ENCODE data around the gene SDK2. TPM values are rescaled to one million over a fixed set of nuclear protein-coding genes. Genes with fewer than 3 reads are reported as not detected.

Gene SDK2
- total and polyA plus RNA-seq, 9 of the 15 experiments (the other 6 are each of a cell fraction or from before 2014, with no cell fraction given) = 0.04 TPM; not detected in 8

DNA sequence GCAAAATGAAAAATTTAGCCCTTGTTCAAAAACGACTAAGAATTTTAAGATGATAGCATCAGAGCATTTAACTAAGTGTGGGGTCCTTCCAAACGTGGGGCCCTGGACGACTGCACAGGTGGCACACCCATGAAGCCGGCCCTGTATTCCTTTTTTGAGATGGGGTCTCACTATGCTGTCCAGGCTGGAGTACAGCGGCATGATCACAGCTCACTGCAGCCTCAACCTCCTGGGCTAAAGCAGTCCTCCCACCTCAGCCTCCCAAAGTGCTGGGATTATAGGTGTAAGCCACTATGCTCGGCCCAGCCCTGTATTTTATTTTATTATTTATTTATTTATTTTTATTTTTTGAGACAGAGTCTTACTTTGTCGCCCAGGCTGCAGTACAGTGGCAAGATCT, 241.8 kb downstream of the SDK2 start:
- peaks cover 0 to 6% of the 10 kb centered on the region in 2 experiments; a peak in 1 of 5 replicates for H3K4me1 ChIP-seq (replicated peaks in 1 of 2; ENCODE audit: control insufficient read depth in 2 of 2, insufficient read depth in 2 of 2, low read length in 2 of 2)
- FAIRE-seq (no peak), ATAC-seq (no peak), DNase-seq (ENCODE audit: extremely low read depth in 1 of 4, low spot score in 3 of 4) (no peak)
- no peak overlapping the region for H3K9ac ChIP-seq (ENCODE audit: insufficient read depth in 1 of 2, low read depth in 2 of 2, low read length in 2 of 2)
- no peaks in the 10 kb centered on the region for H3K36me3 ChIP-seq (ENCODE audit: control insufficient read depth, insufficient read depth, low read length)
- H3K9me3 ChIP-seq (replicated peaks; ENCODE audit: control insufficient read depth, insufficient read depth, low read depth, low read length) = no peaks in the 10 kb centered on the region
- no peak overlapping the region for H2AFZ ChIP-seq (ENCODE audit: low read depth, low read length)
- H3K79me2 ChIP-seq (ENCODE audit: control insufficient read depth, insufficient read depth, low read length) = no peaks in the 10 kb centered on the region
- H4K20me1 ChIP-seq (replicated peaks; ENCODE audit: control insufficient read depth, insufficient read depth, low read length) = peaks cover 7% of the 10 kb centered on the region; the same call in 1 of the 2 replicates
- POLR2A ChIA-PET = interaction anchor here (1.1 kb wide), 1 partner anchor 17 kb away, joined by 4 read pairs; no protein-coding TSS in a partner anchor
- intact Hi-C loops (cut with micrococcal nuclease) (no loop called here), in situ Hi-C loops (cut with MboI) (no loop called here)
- no peak overlapping the region for H3K4me3 ChIP-seq
- peaks cover 20 to 59% of the 10 kb centered on the region in 2 experiments for H3K27me3 ChIP-seq (ENCODE audit: control insufficient read depth in 2 of 2, insufficient read depth in 2 of 2, low read length in 2 of 2)
- H3K9me1 ChIP-seq (ENCODE audit: control insufficient read depth, insufficient read depth, low read length) = no peaks in the 10 kb centered on the region
- no peak overlapping the region for H3K27ac ChIP-seq (ENCODE audit: extremely low read depth, low read depth, low read length)
- 11% methylated on average over 7 of the region's 7 CpGs for WGBS (ENCODE audit: insufficient coverage, low coverage, missing lambda C conversion rate)
- CTCF ChIA-PET (ENCODE audit: low intra/inter-chr PET ratio) = no interaction called here
- BruUV-seq (replicated peaks) = no TSS peak
- TF ChIP-seq ZNF121 (CRISPR knock-in tag; conservative IDR thresholded peaks at IDR 0.05) (peak; percentile 82), ZNF589 (CRISPR knock-in tag; IDR thresholded peaks at IDR 0.05; ENCODE audit: low read depth) (no peak)
- no peak overlapping the region for H3K4me2 ChIP-seq (ENCODE audit: insufficient read depth, low read length)

DNA sequence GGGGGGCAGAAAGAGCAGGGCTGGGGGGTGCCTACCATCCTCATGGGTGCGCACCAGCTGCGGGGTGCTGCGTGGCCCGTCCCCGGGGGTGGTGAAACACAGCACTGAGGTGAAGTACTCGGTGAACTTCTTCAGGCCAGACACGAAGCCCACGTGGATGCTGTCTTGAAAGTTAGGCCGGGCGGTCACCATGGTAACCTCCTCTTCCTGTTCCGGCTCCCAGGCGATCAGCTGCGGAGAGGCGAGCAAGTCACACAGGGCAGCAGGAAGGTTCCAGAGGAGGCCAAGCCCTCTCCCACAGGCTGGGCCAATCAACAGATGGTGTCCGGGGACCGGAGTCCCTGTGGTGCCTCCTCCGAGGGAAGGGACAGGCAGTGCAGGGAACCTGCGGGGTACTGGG, 242.3 kb downstream of the SDK2 start:
- Histone ChIP-seq H3K27ac (ENCODE audit: extremely low read depth, low read depth, low read length) (no peak overlapping the region), H2AFZ (ENCODE audit: low read depth, low read length) (no peak overlapping the region), H3K4me3 (no peak overlapping the region), H3K79me2 (ENCODE audit: control insufficient read depth, insufficient read depth, low read length) (no peaks in the 10 kb centered on the region), H3K27me3 (ENCODE audit: control insufficient read depth in 2 of 2, insufficient read depth in 2 of 2, low read length in 2 of 2) (peaks cover 23 to 64% of the 10 kb centered on the region in 2 experiments), H3K9ac (ENCODE audit: insufficient read depth in 1 of 2, low read depth in 2 of 2, low read length in 2 of 2) (0 out of 4 replicates have a peak overlapping the region, but pooled peaks of 1 of the 2 experiments have one; percentile 14), H3K4me1 (replicated peaks in 1 of 2; ENCODE audit: control insufficient read depth in 2 of 2, insufficient read depth in 2 of 2, low read length in 2 of 2) (peaks cover 0 to 6% of the 10 kb centered on the region in 2 experiments; a peak in 1 of 5 replicates), H3K36me3 (ENCODE audit: control insufficient read depth, insufficient read depth, low read length) (no peaks in the 10 kb centered on the region), H4K20me1 (replicated peaks; ENCODE audit: control insufficient read depth, insufficient read depth, low read length) (peaks cover 7% of the 10 kb centered on the region; the same call in 1 of the 2 replicates), H3K9me3 (replicated peaks; ENCODE audit: control insufficient read depth, insufficient read depth, low read depth, low read length) (no peaks in the 10 kb centered on the region), H3K4me2 (ENCODE audit: insufficient read depth, low read length) (no peak overlapping the region), H3K9me1 (ENCODE audit: control insufficient read depth, insufficient read depth, low read length) (no peaks in the 10 kb centered on the region)
- ChIA-PET POLR2A (interaction anchor here (1.1 kb wide), 1 partner anchor 16 kb away, joined by 4 read pairs; no protein-coding TSS in a partner anchor), CTCF (ENCODE audit: low intra/inter-chr PET ratio) (no interaction called here)
- FAIRE-seq (peak; percentile 44), ATAC-seq (peak; percentile 84), DNase-seq (ENCODE audit: extremely low read depth in 1 of 4, low spot score in 3 of 4) (peak; percentile 33 to 56 (median 48))
- 4% methylated on average over 13 of the region's 18 CpGs for WGBS (ENCODE audit: insufficient coverage, low coverage, missing lambda C conversion rate)
- in situ Hi-C loops (cut with MboI) = no loop called here
- no TSS peak for BruUV-seq (replicated peaks)
- intact Hi-C loops (cut with micrococcal nuclease) = no loop called here
- TF ChIP-seq PURB (CRISPR knock-in tag; IDR thresholded peaks at IDR 0.05; ENCODE audit: low read depth) (no peak), TFAM (CRISPR knock-in tag; conservative IDR thresholded peaks at IDR 0.05) (no peak), RFX1 (IDR thresholded peaks at IDR 0.05) (peak; percentile 92), MECOM (CRISPR knock-in tag; IDR thresholded peaks at IDR 0.05) (no peak)
- TF ChIP-seq, protein P1, sequence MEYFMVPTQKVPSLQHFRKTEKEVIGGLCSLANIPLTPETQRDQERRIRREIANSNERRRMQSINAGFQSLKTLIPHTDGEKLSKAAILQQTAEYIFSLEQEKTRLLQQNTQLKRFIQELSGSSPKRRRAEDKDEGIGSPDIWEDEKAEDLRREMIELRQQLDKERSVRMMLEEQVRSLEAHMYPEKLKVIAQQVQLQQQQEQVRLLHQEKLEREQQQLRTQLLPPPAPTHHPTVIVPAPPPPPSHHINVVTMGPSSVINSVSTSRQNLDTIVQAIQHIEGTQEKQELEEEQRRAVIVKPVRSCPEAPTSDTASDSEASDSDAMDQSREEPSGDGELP (CRISPR knock-in tag; IDR thresholded peaks at IDR 0.05; ENCODE audit: borderline replicate concordance) = peak; percentile 78; the same call in 1 of the 2 replicates
- TF ChIP-seq, protein P2, sequence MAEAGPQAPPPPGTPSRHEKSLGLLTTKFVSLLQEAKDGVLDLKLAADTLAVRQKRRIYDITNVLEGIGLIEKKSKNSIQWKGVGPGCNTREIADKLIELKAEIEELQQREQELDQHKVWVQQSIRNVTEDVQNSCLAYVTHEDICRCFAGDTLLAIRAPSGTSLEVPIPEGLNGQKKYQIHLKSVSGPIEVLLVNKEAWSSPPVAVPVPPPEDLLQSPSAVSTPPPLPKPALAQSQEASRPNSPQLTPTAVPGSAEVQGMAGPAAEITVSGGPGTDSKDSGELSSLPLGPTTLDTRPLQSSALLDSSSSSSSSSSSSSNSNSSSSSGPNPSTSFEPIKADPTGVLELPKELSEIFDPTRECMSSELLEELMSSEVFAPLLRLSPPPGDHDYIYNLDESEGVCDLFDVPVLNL (CRISPR knock-in tag; IDR thresholded peaks at IDR 0.05; ENCODE audit: low read depth) = no peak
- TF ChIP-seq, protein P3, sequence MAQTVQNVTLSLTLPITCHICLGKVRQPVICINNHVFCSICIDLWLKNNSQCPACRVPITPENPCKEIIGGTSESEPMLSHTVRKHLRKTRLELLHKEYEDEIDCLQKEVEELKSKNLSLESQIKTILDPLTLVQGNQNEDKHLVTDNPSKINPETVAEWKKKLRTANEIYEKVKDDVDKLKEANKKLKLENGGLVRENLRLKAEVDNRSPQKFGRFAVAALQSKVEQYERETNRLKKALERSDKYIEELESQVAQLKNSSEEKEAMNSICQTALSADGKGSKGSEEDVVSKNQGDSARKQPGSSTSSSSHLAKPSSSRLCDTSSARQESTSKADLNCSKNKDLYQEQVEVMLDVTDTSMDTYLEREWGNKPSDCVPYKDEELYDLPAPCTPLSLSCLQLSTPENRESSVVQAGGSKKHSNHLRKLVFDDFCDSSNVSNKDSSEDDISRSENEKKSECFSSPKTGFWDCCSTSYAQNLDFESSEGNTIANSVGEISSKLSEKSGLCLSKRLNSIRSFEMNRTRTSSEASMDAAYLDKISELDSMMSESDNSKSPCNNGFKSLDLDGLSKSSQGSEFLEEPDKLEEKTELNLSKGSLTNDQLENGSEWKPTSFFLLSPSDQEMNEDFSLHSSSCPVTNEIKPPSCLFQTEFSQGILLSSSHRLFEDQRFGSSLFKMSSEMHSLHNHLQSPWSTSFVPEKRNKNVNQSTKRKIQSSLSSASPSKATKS (CRISPR knock-in tag; IDR thresholded peaks at IDR 0.05) = no peak

All from K562 (cell line).